ENCODE results near the gene NSMF. TPM values are rescaled to one million over a fixed set of nuclear protein-coding genes. Genes with fewer than 3 reads are reported as not detected.

NSMF gene
- total and polyA plus RNA-seq, 2 of the 4 experiments (the other 2 are of a cell fraction), result 7.7 to 40.9 TPM

GRCh38 chr9:137449081-137449844 is 9.9 kb downstream of the NSMF start:
- Histone ChIP-seq H3K9me1 (ENCODE audit: insufficient read depth, low read length) (no peaks in the 10 kb centered on the region), H2BK5ac (ENCODE audit: low read depth, low read length, poor library complexity, severe bottlenecking) (no peak overlapping the region), H2AFZ (replicated peaks; ENCODE audit: low read length, poor library complexity) (no peak overlapping the region), H2AK9ac (replicated peaks; ENCODE audit: low read depth, low read length, poor library complexity) (no peak overlapping the region), H3K9ac (ENCODE audit: low read depth, low read length) (no peak overlapping the region), H2AK5ac (ENCODE audit: low read depth, low read length) (no peak overlapping the region), H3K56ac (ENCODE audit: extremely low read depth, insufficient read depth, low read length) (no peak overlapping the region), H3K36me3 (ENCODE audit: control insufficient read depth, insufficient read depth, low read length) (peaks cover 27% of the 10 kb centered on the region), H3K27ac (ENCODE audit: insufficient read depth, low read length) (no peak overlapping the region), H4K8ac (ENCODE audit: low read depth in 2 of 2, low read length in 2 of 2) (no peak overlapping the region), H3K4me3 (ENCODE audit: insufficient read depth, low read depth, low read length) (no peak overlapping the region), H3K9me3 (ENCODE audit: control insufficient read depth, insufficient read depth, low read length) (no peaks in the 10 kb centered on the region), H3K4me2 (ENCODE audit: low read depth, low read length) (no peak overlapping the region), H3K4ac (ENCODE audit: low read depth, low read length) (no peak overlapping the region), H3K18ac (ENCODE audit: low read depth, low read length) (no peak overlapping the region), H3K79me1 (ENCODE audit: low read depth in 1 of 2, low read length in 2 of 2) (peaks cover under 1 to 3% of the 10 kb centered on the region in 2 experiments; a peak in 2 of 4 replicates), H4K5ac (ENCODE audit: low read depth, low read length) (no peak overlapping the region), H2BK15ac (ENCODE audit: low read depth, low read length) (no peak overlapping the region), H3K4me1 (ENCODE audit: control insufficient read depth, insufficient read depth, low read length) (peaks cover 4% of the 10 kb centered on the region), H3K27me3 (ENCODE audit: control insufficient read depth, insufficient read depth, low read length) (no peaks in the 10 kb centered on the region), H3K23ac (ENCODE audit: low read depth, low read length) (no peak overlapping the region), H4K91ac (ENCODE audit: insufficient read depth, low read depth, low read length) (no peak overlapping the region), H3K14ac (replicated peaks; ENCODE audit: low read depth, low read length) (no peak overlapping the region), H4K20me1 (ENCODE audit: insufficient read depth, low read length) (peaks cover 6% of the 10 kb centered on the region; the same call in 1 of the 2 replicates), H2BK20ac (ENCODE audit: low read depth, low read length) (no peak overlapping the region), H2BK120ac (ENCODE audit: low read depth, low read length) (no peak overlapping the region)
- intact Hi-C loops (cut with micrococcal nuclease), result no loop called here
- ChIA-PET CTCF (no interaction called here), POLR2A (ENCODE audit: unreplicated experiment) (no interaction called here)
- dilution Hi-C loops (cut with HindIII; ENCODE audit: low sequenced_read_pairs, unreplicated experiment), result no loop called here
- BruUV-seq (replicated peaks), result TSS peak; percentile 74
- TF ChIP-seq RAD21 (IDR thresholded peaks at IDR 0.05; ENCODE audit: low read length), result no peak
- TF ChIP-seq MXI1 (IDR thresholded peaks at IDR 0.05; ENCODE audit: borderline replicate concordance, low read depth, low read length), result no peak
- no peak for TF ChIP-seq SMC3 (IDR thresholded peaks at IDR 0.05; ENCODE audit: low read depth, low read length)
- no peak for TF ChIP-seq NFE2L2 (IDR thresholded peaks at IDR 0.05; ENCODE audit: low read depth, low read length)
- TF ChIP-seq RCOR1 (IDR thresholded peaks at IDR 0.05; ENCODE audit: insufficient replicate concordance, low read length), result no peak
- TF ChIP-seq BHLHE40 (IDR thresholded peaks at IDR 0.05; ENCODE audit: low read depth, low read length), result no peak
- TF ChIP-seq MAFK (IDR thresholded peaks at IDR 0.05; ENCODE audit: low read depth, low read length), result no peak
- TF ChIP-seq MAZ (IDR thresholded peaks at IDR 0.05; ENCODE audit: borderline replicate concordance, low read depth, low read length), result no peak
- in situ Hi-C loops (cut with MboI; ENCODE audit: low sequenced_read_pairs), result no loop called here
- DNase-seq (no peak), ATAC-seq (ENCODE audit: low read depth) (no peak)
- 90% methylated on average over 15 of the region's 36 CpGs; no CpG with 5 or more reads in 1 of the 2 experiments for WGBS, 2 experiments (ENCODE audit: extremely low coverage in 2 of 2, insufficient read length in 1 of 2)

Measured in IMR-90 (cell line).